OCI-LY1 (cell line): ENCODE results near the gene CDADC1.

Experiments used
- H2AFZ ChIP-seq: fragments of 200-600 bp; sonication (generic), shearing (Covaris generic); 2 replicates; pipeline ENCODE4 v1.6.0; 2014; ENCODE audit warnings: antibody characterized with exemption, mild to moderate bottlenecking, low read length
- H3F3A ChIP-seq: fragments of 200-600 bp; sonication (generic), shearing (Covaris generic); 2 replicates; pipeline ENCODE4 v1.6.0; 2014; ENCODE audit warnings: mild to moderate bottlenecking, antibody characterized with exemption, low read length, moderate library complexity; ENCODE audit not compliant: insufficient read depth
- H3K27ac ChIP-seq: fragments of 200-600 bp; sonication (generic); 2 replicates; pipeline ENCODE4 v1.5.1; 2014; ENCODE audit warnings: low read length, mixed run types, mild to moderate bottlenecking, low read depth; ENCODE audit not compliant: poor library complexity, severe bottlenecking
- H3K27me3 ChIP-seq: fragments of 200-600 bp; sonication (generic); 2 replicates; pipeline ENCODE4 v1.6.0; 2014; ENCODE audit warnings: antibody characterized with exemption, mild to moderate bottlenecking, low read length, moderate library complexity; ENCODE audit not compliant: insufficient read depth
- H3K36me3 ChIP-seq: fragments of 200-600 bp; sonication (generic); 2 replicates; pipeline ENCODE4 v1.6.1; 2014; ENCODE audit warnings: mild to moderate bottlenecking, antibody characterized with exemption, low read length, moderate library complexity, mixed read lengths; ENCODE audit not compliant: insufficient read depth
- H3K4me1 ChIP-seq: fragments of 200-600 bp; sonication (generic); 2 replicates; pipeline ENCODE4 v1.5.1; 2014; ENCODE audit warnings: mild to moderate bottlenecking, low read length, moderate library complexity; ENCODE audit not compliant: insufficient read depth, severe bottlenecking
- H3K4me2 ChIP-seq: fragments of 200-600 bp; sonication (generic), shearing (Covaris generic); 2 replicates; pipeline ENCODE4 v1.6.1; 2014; ENCODE audit warnings: low read length
- H3K4me3 ChIP-seq: fragments of 200-600 bp; sonication (generic); 2 replicates; pipeline ENCODE4 v1.5.1; 2014; ENCODE audit warnings: low read length, low read depth, mild to moderate bottlenecking, mixed read lengths; ENCODE audit not compliant: poor library complexity, severe bottlenecking
- H3K79me2 ChIP-seq: fragments of 200-600 bp; shearing (Covaris generic); 2 replicates; pipeline ENCODE4 v1.6.1; 2016; ENCODE audit warnings: mixed run types, low read length, mixed read lengths; ENCODE audit not compliant: insufficient read depth
- H3K9ac ChIP-seq: fragments of 200-600 bp; sonication (generic), shearing (Covaris generic); 2 replicates; pipeline ENCODE4 v1.6.1; 2014; ENCODE audit warnings: mild to moderate bottlenecking, low read length, mixed read lengths
- H3K9me2 ChIP-seq: fragments of 200-600 bp; sonication (generic), shearing (Covaris generic); 2 replicates; pipeline ENCODE4 v1.6.1; 2014; ENCODE audit warnings: low read depth, mild to moderate bottlenecking, low read length, mixed read lengths
- H3K9me3 ChIP-seq: fragments of 200-600 bp; shearing (Covaris generic); 2 replicates; pipeline ENCODE4 v1.6.1; 2014; ENCODE audit warnings: low read length, mixed read lengths
- H4K20me1 ChIP-seq: fragments of 200-600 bp; sonication (generic), shearing (Covaris generic); 2 replicates; pipeline ENCODE4 v1.6.0; 2016; ENCODE audit warnings: mild to moderate bottlenecking, low read length; ENCODE audit not compliant: insufficient read depth
- EZH2 ChIP-seq: fragments of 200-600 bp; sonication (generic), shearing (Covaris generic); IDR thresholded peaks from 2 replicates; pipeline ENCODE4 v1.8.0; 2017; ENCODE audit warnings: borderline replicate concordance, mixed run types, mild to moderate bottlenecking, antibody characterized with exemption, low read length, moderate library complexity, mixed read lengths
- TF ChIP-seq, protein P1 (sequence below): fragments of 200-600 bp; sonication (generic), shearing (Covaris generic); IDR thresholded peaks from 2 replicates; pipeline ENCODE4 v1.5.1; 2017; ENCODE audit warnings: mild to moderate bottlenecking, antibody characterized with exemption, low read length, moderate library complexity, mixed read lengths

CDADC1 gene

GRCh38 chr13:49210114-49210513 is 37.6 kb upstream of the CDADC1 start:
- H3K36me3 ChIP-seq = peaks cover 21% of the 10 kb centered on the region; the same call in 1 of the 2 replicates
- no peak overlapping the region for H2AFZ ChIP-seq
- H3K9me3 ChIP-seq = no peaks in the 10 kb centered on the region
- no peak overlapping the region for H3K4me3 ChIP-seq
- H3K27me3 ChIP-seq = no peaks in the 10 kb centered on the region
- H3K9ac ChIP-seq = no peak overlapping the region
- no peaks in the 10 kb centered on the region for H3K9me2 ChIP-seq
- H4K20me1 ChIP-seq = no peaks in the 10 kb centered on the region
- no peak for TF ChIP-seq EZH2
- TF ChIP-seq, protein P1, sequence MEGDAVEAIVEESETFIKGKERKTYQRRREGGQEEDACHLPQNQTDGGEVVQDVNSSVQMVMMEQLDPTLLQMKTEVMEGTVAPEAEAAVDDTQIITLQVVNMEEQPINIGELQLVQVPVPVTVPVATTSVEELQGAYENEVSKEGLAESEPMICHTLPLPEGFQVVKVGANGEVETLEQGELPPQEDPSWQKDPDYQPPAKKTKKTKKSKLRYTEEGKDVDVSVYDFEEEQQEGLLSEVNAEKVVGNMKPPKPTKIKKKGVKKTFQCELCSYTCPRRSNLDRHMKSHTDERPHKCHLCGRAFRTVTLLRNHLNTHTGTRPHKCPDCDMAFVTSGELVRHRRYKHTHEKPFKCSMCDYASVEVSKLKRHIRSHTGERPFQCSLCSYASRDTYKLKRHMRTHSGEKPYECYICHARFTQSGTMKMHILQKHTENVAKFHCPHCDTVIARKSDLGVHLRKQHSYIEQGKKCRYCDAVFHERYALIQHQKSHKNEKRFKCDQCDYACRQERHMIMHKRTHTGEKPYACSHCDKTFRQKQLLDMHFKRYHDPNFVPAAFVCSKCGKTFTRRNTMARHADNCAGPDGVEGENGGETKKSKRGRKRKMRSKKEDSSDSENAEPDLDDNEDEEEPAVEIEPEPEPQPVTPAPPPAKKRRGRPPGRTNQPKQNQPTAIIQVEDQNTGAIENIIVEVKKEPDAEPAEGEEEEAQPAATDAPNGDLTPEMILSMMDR = no peak
- H3K4me1 ChIP-seq = peaks cover 8% of the 10 kb centered on the region
- no peak overlapping the region for H3K4me2 ChIP-seq
- H3K79me2 ChIP-seq = no peaks in the 10 kb centered on the region
- no peak overlapping the region for H3K27ac ChIP-seq
- H3F3A ChIP-seq = no peaks in the 10 kb centered on the region; the same call in 1 of the 2 replicates

GRCh38 chr13:49210669-49211068 is 37.1 kb upstream of the CDADC1 start:
- TF ChIP-seq, protein P1 = no peak
- TF ChIP-seq EZH2 = no peak
- no peaks in the 10 kb centered on the region for H3K9me3 ChIP-seq
- no peak overlapping the region for H3K27ac ChIP-seq
- H3K9me2 ChIP-seq = no peaks in the 10 kb centered on the region
- peaks cover 18% of the 10 kb centered on the region; the same call in 1 of the 2 replicates for H3K36me3 ChIP-seq
- no peak overlapping the region for H2AFZ ChIP-seq
- no peaks in the 10 kb centered on the region for H3K79me2 ChIP-seq
- no peak overlapping the region for H3K9ac ChIP-seq
- no peaks in the 10 kb centered on the region for H3K27me3 ChIP-seq
- no peak overlapping the region for H3K4me2 ChIP-seq
- H3F3A ChIP-seq = no peaks in the 10 kb centered on the region; the same call in 1 of the 2 replicates
- no peaks in the 10 kb centered on the region for H4K20me1 ChIP-seq
- H3K4me1 ChIP-seq = peaks cover 11% of the 10 kb centered on the region
- H3K4me3 ChIP-seq = no peak overlapping the region

- Histone ChIP-seq H3K4me3 (no peak overlapping the region), H3K9me3 (no peaks in the 10 kb centered on the region), H3K36me3 (peaks cover 4% of the 10 kb centered on the region; the same call in 1 of the 2 replicates), H3K9ac (no peak overlapping the region), H2AFZ (no peak overlapping the region), H3K4me1 (peaks cover 16% of the 10 kb centered on the region), H3K79me2 (no peaks in the 10 kb centered on the region), H3F3A (no peaks in the 10 kb centered on the region; the same call in 1 of the 2 replicates), H3K27me3 (peaks cover 4% of the 10 kb centered on the region; the same call in 1 of the 2 replicates), H3K4me2 (no peak overlapping the region), H4K20me1 (no peaks in the 10 kb centered on the region), H3K27ac (no peak overlapping the region), H3K9me2 (no peaks in the 10 kb centered on the region)
- no peak for TF ChIP-seq EZH2
- TF ChIP-seq, protein P1 = no peak
Observed at GRCh38 chr13:49213539-49213938, 34.2 kb upstream of the CDADC1 start.
